HG03039 (cell line): ENCODE measurements around the gene DENND4A.
A peak's percentile ranks its signal among the peaks of the same experiment; 100 is the strongest.
"Not testable (repeated sequence)": the region's sequence is repeated elsewhere in the genome, so short reads cannot be mapped to it uniquely, and the experiment has no call there.

Source experiments
- ATAC-seq: cut with Tn5 transposase; IDR thresholded peaks from one replicate; pipeline ENCODE4 v1.9.1; 2021; ENCODE audit warnings: mild to moderate bottlenecking, moderate library complexity; ENCODE audit not compliant: unreplicated experiment

Gene DENND4A

DNA sequence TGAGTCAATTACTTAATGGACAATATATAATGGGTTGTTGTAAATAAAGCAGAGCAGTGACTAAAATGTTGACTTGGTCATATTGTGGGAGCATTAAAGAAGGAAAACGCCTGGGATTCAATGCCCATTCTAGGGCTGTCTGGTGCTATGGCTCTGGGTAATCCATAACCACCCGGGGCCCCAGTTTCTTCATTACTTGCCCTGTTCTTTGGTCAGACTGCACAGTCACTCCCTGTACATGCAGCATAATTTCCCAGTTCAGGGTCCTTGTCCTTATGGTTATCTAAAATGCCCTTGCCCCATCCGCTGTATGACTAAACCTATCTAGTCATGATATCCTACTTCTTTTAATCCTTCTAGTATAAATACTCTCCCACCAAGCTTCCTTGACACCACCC lies 27.5 kb upstream of the DENND4A start:
- no peak for ATAC-seq

- ATAC-seq, result peak; percentile 44
Measured at GRCh38 chr15:65818927-65819562, 27.0 kb upstream of the DENND4A start.

GRCh38 chr15:65816441-65816840 lies 24.3 kb upstream of the DENND4A start:
- ATAC-seq, result no peak

GRCh38 chr15:65816008-65816407 lies 23.9 kb upstream of the DENND4A start:
- not testable (repeated sequence) for ATAC-seq

- ATAC-seq, result not testable (repeated sequence)
Measured at GRCh38 chr15:65814271-65814670, 22.2 kb upstream of the DENND4A start.

- no peak for ATAC-seq
Measured at GRCh38 chr15:65812916-65813315, 20.8 kb upstream of the DENND4A start.

GRCh38 chr15:65812467-65812866 lies 20.4 kb upstream of the DENND4A start:
- ATAC-seq, result no peak

GRCh38 chr15:65811835-65812234 lies 19.7 kb upstream of the DENND4A start:
- no peak for ATAC-seq

- not testable (repeated sequence) for ATAC-seq
Measured at GRCh38 chr15:65811011-65811733, 19.1 kb upstream of the DENND4A start.

DNA sequence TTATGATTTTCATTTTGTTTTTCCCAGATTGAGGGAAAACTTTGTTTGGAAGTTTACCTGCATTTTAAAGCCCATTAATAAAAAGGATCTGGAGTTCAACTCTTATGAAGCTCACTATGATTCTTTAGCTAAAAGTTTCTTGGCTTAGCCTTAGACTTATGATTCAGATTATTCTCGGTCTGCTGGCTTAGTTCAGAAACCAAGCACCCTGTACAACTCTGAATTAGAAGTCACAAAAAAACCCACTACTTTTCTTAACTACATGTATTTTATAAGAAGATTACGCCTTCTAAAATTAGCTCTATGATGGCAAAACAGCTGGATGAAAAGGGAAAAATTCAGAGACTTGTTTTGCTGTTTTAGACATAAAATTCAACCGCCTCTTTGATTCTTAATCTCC lies 14.3 kb upstream of the DENND4A start:
- no peak for ATAC-seq

DNA sequence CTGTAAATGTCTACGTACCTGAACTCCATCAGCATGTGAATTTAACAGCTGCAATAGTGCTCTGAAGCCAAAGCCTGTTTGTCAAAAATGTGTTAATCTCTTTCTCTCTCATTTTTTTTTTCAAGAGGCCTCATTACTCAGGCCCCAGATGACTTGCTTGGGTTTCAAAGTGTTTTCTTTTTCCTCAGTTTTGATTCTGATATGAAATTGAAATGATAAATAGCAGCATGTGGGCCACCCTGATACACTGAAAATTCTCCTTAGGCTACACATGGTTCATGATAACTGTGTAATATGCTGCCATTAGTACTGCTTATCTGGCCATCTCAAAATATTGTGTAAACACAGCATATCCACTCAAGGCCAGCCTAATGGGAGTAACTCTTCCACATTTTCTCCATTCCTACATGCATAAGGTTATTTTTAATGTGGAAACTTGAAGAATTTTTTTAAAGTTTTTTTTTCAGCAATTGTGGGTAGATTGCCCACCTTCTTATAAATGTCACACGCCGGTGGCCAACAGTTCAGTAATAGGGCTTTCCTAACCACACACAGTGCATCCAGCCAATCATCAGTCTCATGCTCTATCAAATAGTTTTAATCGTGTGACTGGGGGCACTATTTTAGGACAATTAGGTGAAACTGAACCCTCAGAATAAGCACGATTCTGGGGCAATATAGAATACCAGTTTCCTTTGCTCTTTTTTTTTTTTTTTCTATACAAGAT lies 13.1 kb upstream of the DENND4A start:
- ATAC-seq, result no peak

GRCh38 chr15:65804252-65804931 lies 12.3 kb upstream of the DENND4A start:
- ATAC-seq, result no peak

DNA sequence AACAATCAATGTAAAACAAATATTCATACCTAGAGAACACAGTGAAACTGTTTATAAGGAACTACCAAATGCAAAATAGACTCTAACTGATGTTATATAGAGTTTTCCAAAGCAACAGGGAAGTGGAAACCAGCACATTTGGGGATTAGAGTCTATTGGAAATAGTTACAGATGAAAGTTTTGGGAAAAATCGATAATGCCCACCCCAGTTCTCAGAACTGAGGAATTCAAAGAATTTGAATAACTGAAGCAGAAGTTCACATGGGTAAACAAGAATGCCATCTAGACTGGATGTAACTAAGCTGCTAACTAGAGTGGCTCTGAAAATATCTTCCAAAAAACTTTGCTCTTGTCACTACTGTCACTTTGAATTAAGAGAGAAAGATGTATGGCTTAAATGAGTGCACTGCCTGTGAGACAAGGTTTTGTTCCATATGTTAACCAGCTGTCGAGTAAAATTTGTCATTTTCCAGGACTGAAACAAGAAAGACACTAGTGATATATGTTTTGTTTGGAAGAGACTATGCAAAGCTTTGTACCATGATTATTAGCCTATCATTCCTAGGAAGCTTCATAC lies 9.2 kb upstream of the DENND4A start:
- no peak for ATAC-seq

DNA sequence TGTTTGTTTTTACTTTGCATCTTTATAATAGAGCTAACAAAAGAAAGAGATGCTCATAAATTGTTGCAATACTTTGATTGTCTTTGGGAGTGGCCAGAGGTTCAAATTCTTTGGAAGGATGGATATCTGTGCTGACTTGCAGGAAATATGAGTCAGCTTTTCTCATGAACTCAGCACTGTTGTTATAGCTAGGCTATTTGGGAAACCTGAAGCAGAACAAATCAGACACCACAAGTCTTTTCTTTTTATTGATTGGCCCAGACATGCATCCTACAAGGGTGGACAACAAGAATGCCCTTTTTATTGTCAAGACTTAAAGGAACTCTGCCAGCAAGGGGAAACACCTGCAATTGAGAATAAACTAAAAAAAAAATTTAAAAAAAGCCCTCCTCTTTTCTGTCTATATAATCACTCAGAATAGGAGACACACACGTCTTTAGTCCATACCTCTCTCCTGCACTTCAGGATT lies 4.6 kb upstream of the DENND4A start:
- ATAC-seq, result no peak

- no peak for ATAC-seq
Measured at GRCh38 chr15:65795663-65796216, 3.6 kb upstream of the DENND4A start.

GRCh38 chr15:65793818-65794104 lies 1.7 kb upstream of the DENND4A start:
- ATAC-seq, result no peak

DNA sequence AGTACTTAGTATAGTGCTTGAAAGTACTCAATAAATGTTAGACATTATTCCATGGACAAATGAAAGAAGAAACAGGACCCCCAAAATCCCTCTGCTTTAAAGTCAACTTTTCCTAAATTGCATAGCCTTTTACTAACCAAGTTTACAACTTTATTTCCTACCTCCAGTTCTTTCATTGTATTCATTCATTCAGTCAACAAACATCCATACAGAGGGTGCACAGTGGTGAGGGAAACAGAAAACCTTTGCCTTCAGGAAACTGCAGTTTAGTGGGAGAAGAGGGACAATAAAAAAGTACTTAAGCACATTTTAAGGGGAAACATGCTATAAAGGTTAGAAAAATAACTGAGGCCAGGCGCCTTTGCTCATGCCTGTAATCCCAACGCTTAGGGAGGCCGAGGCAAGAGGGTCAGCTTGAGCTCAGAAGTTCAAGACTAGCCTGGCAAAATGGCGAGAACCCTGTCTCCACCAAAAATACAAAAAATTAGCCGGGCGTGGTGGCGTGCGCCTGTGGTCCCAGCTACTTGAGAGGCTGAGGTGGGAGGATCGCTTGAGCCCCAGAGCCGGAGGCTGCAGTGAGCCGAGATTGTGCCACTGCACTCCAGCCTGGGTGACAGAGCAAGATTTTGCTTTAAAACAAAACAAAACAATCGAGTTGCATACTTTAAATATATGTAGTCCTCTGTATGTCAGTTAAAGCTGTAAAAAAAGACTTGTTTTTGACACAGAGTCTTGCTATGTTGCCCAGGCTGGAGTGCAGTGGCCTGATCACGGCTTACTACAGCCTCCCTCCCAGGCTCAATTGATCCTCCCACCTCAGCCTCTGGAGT lies 1.1 kb upstream of the DENND4A start:
- no peak for ATAC-seq

DNA sequence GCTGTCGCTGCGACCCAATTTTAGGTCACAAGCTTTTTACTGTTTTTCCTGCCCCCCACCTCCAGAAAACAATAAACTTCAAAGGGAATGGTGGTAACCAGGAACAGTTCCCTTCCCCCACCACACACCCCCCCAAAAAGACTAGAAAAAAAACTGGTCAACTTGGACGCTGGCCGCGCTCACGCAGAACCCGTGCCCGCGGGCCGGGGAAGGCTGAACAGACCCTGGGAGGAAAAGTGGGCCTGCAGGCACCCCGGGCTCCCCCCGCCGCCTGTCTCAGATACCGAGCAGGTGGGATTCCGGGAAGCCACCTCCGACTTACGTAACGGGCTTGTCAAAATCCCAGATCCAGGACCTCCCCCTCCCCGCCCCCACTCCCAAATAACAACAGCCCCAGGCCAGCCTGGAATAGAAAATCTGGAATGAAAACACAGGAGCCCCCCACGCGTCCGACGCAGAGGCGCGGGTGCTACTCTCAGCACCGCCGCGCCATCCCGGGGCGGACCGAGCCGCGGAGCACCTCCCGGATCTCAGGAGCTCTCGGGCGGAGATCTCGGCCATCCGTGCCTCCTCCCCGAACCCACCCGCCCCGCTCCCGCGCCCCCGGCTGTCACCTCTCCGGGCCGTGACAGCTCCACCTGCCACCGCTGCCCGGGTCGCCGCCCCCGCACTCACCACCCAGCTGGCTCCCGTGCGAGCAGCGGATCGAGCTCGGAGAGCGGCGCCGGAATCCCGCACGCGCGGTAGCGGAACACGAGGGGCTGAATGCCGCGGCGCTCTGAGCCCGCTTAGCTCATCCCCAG lies 557 bp downstream of the DENND4A start:
- ATAC-seq, result peak; percentile 19

DNA sequence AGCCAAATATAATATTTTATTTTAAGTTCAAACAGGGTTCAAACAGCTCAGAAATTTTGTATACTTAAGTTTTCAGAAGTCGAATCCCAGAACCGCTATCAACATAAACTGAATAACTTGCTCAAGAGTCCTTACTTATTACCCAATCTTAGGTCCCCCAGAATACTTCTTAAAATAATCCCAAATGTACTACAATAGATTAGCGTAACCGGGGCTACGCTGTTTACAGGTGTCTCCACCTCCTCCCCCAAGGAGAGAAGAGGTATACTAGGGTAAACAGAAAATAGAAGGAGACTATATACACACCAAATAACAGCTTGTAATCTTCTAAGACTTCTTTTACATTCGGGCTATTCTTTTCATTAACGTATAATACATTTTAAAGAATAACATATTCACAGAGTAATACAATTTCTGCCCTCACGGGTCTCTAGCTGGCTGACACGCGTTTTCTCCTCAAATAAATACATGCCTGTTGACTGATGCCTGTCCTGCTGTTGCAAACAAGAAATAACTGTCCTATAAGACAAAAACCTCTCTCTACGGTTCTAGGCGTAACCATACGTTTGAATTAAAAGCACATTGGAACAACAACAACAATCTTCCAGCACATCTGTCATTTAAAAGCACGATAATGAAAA lies 1.3 kb downstream of the DENND4A start:
- no peak for ATAC-seq
